Head of caudate nucleus (tissue), 42 donors: ENCODE data around the gene FUBP1.

ENCODE experiments used
- DNase-seq, 42 donors: peaks; one replicate each; pipeline versions ENCODE4 v3.0.0 to v3.0.0-alpha.2; 2020 to 2021; ENCODE audit warnings: mixed read lengths in 7 of 42
- intact Hi-C: fragments of 100-400 bp; cut with DNase I; formaldehyde crosslinking; loops from one replicate; pipeline ENCODE4 v1.15.0; 2022

FUBP1 gene

DNA sequence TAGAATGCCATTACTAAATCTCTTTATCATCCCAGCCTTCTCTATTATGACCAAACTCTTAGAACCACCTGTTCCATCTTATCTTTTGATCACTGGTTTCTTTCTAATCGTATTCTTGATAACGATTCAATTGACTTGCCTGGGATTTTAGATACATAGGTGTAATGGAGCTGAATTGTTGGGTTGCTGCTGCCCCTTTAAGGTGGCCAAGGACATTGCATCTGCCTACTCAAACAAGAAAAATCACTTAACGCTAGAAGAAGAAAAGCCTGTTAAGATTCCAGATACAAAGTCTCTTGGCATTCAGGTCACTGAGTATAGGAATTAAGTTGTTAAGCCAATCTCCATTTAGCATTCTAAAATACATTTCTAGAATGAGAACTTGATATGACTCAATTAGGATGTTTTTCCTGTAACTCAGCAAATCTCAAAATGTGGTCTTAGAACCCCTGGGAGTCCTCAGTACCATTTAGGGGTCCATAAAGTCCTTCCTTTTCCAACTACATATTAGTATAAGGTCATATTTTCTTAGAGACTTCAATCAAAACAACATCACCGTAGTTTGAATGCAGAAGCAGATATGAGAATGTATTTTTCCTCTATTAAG, 78.1 kb downstream of the FUBP1 start:
- intact Hi-C loops, result no loop called here
- peak in 30 of 42 donors; percentile 15 to 65 (median 34) for DNase-seq

DNA sequence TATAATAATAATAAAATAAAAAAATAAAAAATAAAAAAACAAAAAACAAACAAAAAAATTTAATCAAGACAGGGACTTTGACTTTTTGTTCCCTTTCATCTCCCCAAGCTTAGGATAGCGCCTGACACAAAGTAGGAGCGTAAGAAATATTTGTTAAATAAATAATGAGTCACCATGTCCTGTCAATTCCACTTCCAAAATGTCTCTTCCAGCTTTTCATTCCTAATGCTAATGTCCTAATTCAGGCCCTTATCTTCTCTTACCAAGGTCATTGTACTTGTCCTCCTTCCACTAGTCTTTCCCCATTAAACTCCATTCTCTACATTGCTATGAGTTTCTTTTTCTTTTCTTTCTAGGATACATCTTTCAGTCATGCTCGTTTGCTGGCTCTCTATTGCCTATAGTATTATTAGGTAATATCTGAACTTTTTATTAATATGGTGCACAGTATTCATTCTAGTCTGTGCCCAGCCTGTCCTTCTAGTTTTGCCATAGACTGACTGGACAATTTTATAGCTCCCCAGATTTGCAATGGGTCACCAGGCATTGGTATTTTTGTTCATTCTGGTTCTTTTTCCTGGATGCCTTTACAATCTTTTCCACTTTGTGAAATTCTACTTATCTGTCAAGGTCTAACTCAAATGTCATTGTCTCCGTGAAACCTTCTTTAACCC, 79.1 kb downstream of the FUBP1 start:
- intact Hi-C loops, result no loop called here
- no peak for DNase-seq
